ENCODE results near the gene PRDM16. TPM values are rescaled to one million over a fixed set of nuclear protein-coding genes. Genes with fewer than 3 reads are reported as not detected.

PRDM16 gene
- total RNA-seq, 1 experiment from 2014 or later: 0.17 TPM

GRCh38 chr1:3377166-3377565 is 308.2 kb downstream of the PRDM16 start:
- Histone ChIP-seq H4K91ac (ENCODE audit: insufficient read length, low read depth, low read length) (no peak overlapping the region), H3K18ac (ENCODE audit: insufficient read length, low read depth, low read length) (no peak overlapping the region), H2BK12ac (ENCODE audit: insufficient read length, low read depth, low read length) (no peak overlapping the region), H3K27ac (ENCODE audit: insufficient read length, low read depth, low read length) (no peak overlapping the region), H2AK5ac (ENCODE audit: insufficient read length, low read length) (no peak overlapping the region), H3K79me1 (ENCODE audit: insufficient read depth, low read depth, low read length, poor library complexity, severe bottlenecking) (no peaks in the 10 kb centered on the region), H3K27me3 (ENCODE audit: insufficient read depth, low read length) (no peaks in the 10 kb centered on the region), H3K79me2 (ENCODE audit: insufficient read depth, low read length) (no peaks in the 10 kb centered on the region), H3K4ac (ENCODE audit: low read depth, low read length) (no peak overlapping the region), H3K4me1 (ENCODE audit: insufficient read depth, low read length) (no peaks in the 10 kb centered on the region), H2BK120ac (ENCODE audit: low read depth, low read length, poor library complexity, severe bottlenecking) (no peak overlapping the region), H2BK20ac (ENCODE audit: low read depth, low read length, poor library complexity, severe bottlenecking) (no peak overlapping the region), H2AFZ (ENCODE audit: low read length) (no peak overlapping the region), H4K20me1 (ENCODE audit: control insufficient read depth, insufficient read depth, insufficient read length) (no peaks in the 10 kb centered on the region), H4K5ac (ENCODE audit: insufficient read length, low read depth, low read length) (no peak overlapping the region), H2BK5ac (ENCODE audit: insufficient read length, low read length) (no peak overlapping the region), H3K23me2 (ENCODE audit: insufficient read length, low read depth, low read length, poor library complexity, severe bottlenecking) (no peaks in the 10 kb centered on the region), H3K23ac (ENCODE audit: insufficient read length, low read depth, low read length) (no peak overlapping the region), H4K8ac (replicated peaks; ENCODE audit: insufficient read length, low read depth, low read length) (no peak overlapping the region), H3K4me2 (ENCODE audit: insufficient read depth, insufficient read length, low read length) (no peak overlapping the region), H3K9ac (ENCODE audit: extremely low read depth, insufficient read length, low read length) (no peak overlapping the region), H3K56ac (ENCODE audit: insufficient read length, low read depth, low read length) (no peak overlapping the region), H3K9me3 (ENCODE audit: control insufficient read depth, low read depth, low read length) (no peaks in the 10 kb centered on the region), H2BK15ac (ENCODE audit: low read depth, low read length) (no peak overlapping the region), H3K14ac (ENCODE audit: insufficient read depth, low read length) (no peak overlapping the region; the same call in 1 of the 2 replicates), H3T11ph (ENCODE audit: low read length) (no peak overlapping the region)
- Mint-ChIP-seq H3K27me3 (ENCODE audit: low read depth) (peaks cover 6% of the 10 kb centered on the region), H3K27ac (no peak overlapping the region; a peak in 1 of 7 replicates), H3K4me3 (no peak overlapping the region), H3K36me3 (ENCODE audit: insufficient read depth in 1 of 3, low read depth in 3 of 3) (no peaks in the 10 kb centered on the region), H3K4me1 (no peaks in the 10 kb centered on the region), H3K9me3 (no peaks in the 10 kb centered on the region; a peak in 1 of 5 replicates)
- WGBS (ENCODE audit: extremely low coverage, insufficient read length, low lambda C conversion rate): no CpG with 5 or more reads among the region's 12 CpGs
- no peak for DNase-seq
- TF ChIP-seq CTCF (conservative IDR thresholded peaks at IDR 0.05): no peak

Data from H9 (cell line).